Fibroblast of skin of scalp (primary cell): ENCODE data around the gene NDOR1.

Experiments
- DNase-seq: peaks from one replicate; pipeline ENCODE4 v3.0.0-alpha.2; 2013

The NDOR1 gene

GRCh38 chr9:137199411-137200121, 5.9 kb upstream of the NDOR1 start:
- DNase-seq, result no peak

GRCh38 chr9:137200311-137201204, 4.9 kb upstream of the NDOR1 start, which contains the start of gene TPRN:
Gene TPRN, minus strand, starts transcription at chr9:137200741. Its CDS starts 30 bp downstream, at chr9:137200711.
- DNase-seq, result peak; percentile 100

GRCh38 chr9:137201205-137201868, 4.2 kb upstream of the NDOR1 start:
- no peak for DNase-seq

- DNase-seq, result no peak
Observed at GRCh38 chr9:137202966-137203365, 2.5 kb upstream of the NDOR1 start.

- no peak for DNase-seq
Observed at GRCh38 chr9:137204731-137205125, 772 bp upstream of the NDOR1 start.

GRCh38 chr9:137206602-137207001, 1.1 kb downstream of the NDOR1 start:
- no peak for DNase-seq

GRCh38 chr9:137211532-137211931, 6.0 kb downstream of the NDOR1 start:
- DNase-seq, result no peak

GRCh38 chr9:137212520-137212919, 7.0 kb downstream of the NDOR1 start:
- DNase-seq, result no peak

- no peak for DNase-seq
Observed at GRCh38 chr9:137213160-137214060, 7.9 kb downstream of the NDOR1 start.

- DNase-seq, result no peak
Observed at GRCh38 chr9:137214620-137215019, 9.1 kb downstream of the NDOR1 start.

GRCh38 chr9:137215196-137215986, 9.9 kb downstream of the NDOR1 start:
- DNase-seq, result no peak

GRCh38 chr9:137216188-137216965, 10.9 kb downstream of the NDOR1 start:
- no peak for DNase-seq

- no peak for DNase-seq
Observed at GRCh38 chr9:137217276-137218211, 12.0 kb downstream of the NDOR1 start.

- no peak for DNase-seq
Observed at GRCh38 chr9:137218212-137218753, 12.8 kb downstream of the NDOR1 start.

- DNase-seq, result no peak
Observed at GRCh38 chr9:137218754-137219271, 13.3 kb downstream of the NDOR1 start.

- no peak for DNase-seq
Observed at GRCh38 chr9:137219757-137220316, 14.3 kb downstream of the NDOR1 start.

GRCh38 chr9:137220317-137221094, 15.0 kb downstream of the NDOR1 start:
- no peak for DNase-seq
